NB4 (cell line): ENCODE measurements around the gene DHX30.

Experiments used
- DNase-seq: peaks from one replicate; pipeline ENCODE4 v3.0.0; 2010; ENCODE audit warnings: low read depth
- H3K4me3 ChIP-seq: one replicate; pipeline ENCODE4 v1.5.1; 2011; ENCODE audit warnings: mild to moderate bottlenecking, low read depth, low read length, moderate library complexity
- MAX ChIP-seq: IDR thresholded peaks from 2 replicates; pipeline ENCODE4 v1.6.1; 2011; ENCODE audit warnings: low read depth, low read length
- MYC ChIP-seq: IDR thresholded peaks from 2 replicates; pipeline ENCODE4 v1.6.1; 2011; ENCODE audit warnings: low read depth, low read length
- POLR2A ChIP-seq: IDR thresholded peaks from 2 replicates; pipeline ENCODE4 v1.6.1; 2011; ENCODE audit warnings: mild to moderate bottlenecking; ENCODE audit not compliant: insufficient read length; ENCODE audit errors: extremely low read depth
- TF ChIP-seq, protein P1 (sequence below): IDR thresholded peaks from one replicate; pipeline ENCODE4 v1.5.1; 2012; ENCODE audit warnings: low read depth, low read length

Gene DHX30

DNA sequence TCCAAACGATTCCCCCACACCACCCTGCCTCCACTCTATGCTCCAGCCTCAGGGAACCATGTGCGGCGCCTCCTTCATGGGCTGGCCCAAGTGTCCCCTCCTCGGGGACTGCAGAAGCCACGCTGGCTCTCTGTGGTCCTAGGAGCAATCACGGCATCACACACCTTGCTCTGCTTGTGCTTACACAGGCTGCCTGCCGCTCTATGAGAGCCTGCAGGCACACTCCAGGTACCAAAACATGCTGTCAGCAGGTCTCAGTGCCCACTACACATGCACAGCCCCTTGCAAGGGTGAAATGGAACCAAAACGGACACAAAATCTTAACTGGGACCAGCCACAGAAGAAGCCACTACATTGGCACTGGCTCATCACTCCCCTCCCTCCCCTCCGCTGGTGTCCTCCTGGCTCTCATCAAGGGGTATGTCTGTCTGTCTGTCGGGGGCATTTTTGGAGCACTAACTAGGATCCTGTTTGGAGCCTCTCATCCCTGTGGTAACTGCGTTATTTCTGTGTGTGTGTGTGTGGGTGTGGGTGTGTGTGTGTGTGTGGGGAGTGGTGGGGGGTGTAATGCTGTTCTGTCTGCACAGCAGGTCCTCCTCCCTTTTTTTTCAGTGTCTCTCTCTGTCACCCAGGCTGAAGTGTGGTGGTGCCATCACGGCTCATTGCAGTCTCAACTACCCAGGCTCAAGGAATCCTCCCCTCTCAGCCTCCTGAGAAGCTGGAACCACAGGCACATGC, 60.6 kb downstream of the DHX30 start:
- TF ChIP-seq, protein P1, sequence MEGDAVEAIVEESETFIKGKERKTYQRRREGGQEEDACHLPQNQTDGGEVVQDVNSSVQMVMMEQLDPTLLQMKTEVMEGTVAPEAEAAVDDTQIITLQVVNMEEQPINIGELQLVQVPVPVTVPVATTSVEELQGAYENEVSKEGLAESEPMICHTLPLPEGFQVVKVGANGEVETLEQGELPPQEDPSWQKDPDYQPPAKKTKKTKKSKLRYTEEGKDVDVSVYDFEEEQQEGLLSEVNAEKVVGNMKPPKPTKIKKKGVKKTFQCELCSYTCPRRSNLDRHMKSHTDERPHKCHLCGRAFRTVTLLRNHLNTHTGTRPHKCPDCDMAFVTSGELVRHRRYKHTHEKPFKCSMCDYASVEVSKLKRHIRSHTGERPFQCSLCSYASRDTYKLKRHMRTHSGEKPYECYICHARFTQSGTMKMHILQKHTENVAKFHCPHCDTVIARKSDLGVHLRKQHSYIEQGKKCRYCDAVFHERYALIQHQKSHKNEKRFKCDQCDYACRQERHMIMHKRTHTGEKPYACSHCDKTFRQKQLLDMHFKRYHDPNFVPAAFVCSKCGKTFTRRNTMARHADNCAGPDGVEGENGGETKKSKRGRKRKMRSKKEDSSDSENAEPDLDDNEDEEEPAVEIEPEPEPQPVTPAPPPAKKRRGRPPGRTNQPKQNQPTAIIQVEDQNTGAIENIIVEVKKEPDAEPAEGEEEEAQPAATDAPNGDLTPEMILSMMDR, result no peak
- no peak for TF ChIP-seq MAX
- TF ChIP-seq MYC, result no peak
- TF ChIP-seq POLR2A, result no peak
- DNase-seq, result no peak
- no peak overlapping the region for H3K4me3 ChIP-seq

GRCh38 chr3:47865192-47865591, 62.3 kb downstream of the DHX30 start:
- no peak overlapping the region for H3K4me3 ChIP-seq
- DNase-seq, result no peak
- TF ChIP-seq MYC, result no peak

DNA sequence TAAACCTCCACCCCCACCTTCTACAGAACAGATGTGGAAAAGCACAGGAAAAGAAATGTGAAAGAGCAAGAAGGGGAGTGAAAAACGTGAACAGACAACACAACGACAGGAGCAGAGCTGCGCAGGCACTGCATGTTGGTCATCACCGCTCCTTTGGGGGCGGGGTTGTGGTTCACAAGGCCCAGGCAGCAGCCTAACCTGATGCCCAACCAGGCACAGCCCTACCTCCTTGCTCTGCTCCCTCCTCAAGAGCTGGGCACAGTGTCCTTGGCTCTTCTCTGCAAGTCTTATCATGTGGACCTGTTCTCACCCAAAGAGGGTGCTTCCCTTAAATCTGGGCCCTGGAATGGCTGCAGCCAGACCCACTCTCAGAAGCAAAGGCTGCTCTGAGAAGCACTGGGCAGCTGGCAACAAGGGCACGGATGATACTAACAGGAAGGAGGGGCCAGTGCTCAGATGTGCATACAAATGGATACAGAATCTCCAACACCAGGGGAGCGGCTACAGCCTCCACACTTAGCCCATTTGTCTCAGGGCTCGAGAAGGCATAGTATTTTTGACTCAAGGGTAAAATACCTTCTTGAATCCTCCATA, 64.6 kb downstream of the DHX30 start:
- no peak overlapping the region for H3K4me3 ChIP-seq
- no peak for DNase-seq
- TF ChIP-seq, protein P1, result no peak
- no peak for TF ChIP-seq MYC

GRCh38 chr3:47868306-47868705, 65.4 kb downstream of the DHX30 start:
- DNase-seq, result no peak
- no peak overlapping the region for H3K4me3 ChIP-seq
- TF ChIP-seq POLR2A (no peak), MYC (no peak), MAX (no peak)
- TF ChIP-seq, protein P1, result no peak

DNA sequence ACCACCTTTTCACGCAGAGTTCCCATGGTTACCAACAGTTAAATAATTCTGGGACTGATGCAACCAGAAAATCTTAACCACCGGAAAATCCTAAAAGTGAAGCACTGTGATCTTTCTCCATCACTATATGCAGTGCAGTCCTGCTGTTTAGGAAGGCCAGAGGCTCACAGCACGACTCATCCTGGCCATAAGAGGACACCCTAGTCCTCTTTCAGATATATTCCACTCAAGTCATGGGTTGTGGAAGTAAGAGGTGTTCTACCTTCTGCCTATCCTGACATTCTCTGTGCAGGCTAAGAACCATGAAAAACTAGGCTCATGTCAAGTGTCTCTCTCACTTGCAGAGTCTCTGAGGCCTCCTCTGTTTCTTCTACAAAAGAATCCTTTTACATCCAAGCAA, 67.2 kb downstream of the DHX30 start:
- no peak for DNase-seq
- no peak overlapping the region for H3K4me3 ChIP-seq
- TF ChIP-seq POLR2A (no peak), MYC (no peak), MAX (no peak)
- TF ChIP-seq, protein P1, result no peak

GRCh38 chr3:47870702-47871260, 67.8 kb downstream of the DHX30 start:
- TF ChIP-seq MYC (no peak), MAX (no peak), POLR2A (no peak)
- no peak overlapping the region for H3K4me3 ChIP-seq
- DNase-seq, result no peak

DNA sequence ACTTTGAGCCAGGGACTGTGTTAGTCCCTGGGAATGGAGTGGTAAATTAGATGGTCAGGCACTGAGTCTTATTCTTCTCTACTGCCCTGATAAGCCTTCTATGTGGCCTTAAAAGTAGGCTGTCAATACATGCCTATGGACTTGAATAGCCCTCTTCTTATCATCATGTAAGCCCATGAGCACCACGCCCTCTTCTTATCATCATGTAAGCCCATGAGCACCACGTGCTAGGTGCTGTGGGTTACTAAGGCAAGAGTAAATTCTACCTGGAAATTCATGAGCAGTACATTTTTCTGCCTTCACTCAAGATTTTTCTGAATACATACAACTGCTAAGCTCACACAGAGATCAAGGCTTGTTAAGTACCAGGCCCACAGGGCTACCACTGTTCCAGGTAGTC, 68.5 kb downstream of the DHX30 start:
- TF ChIP-seq MYC, result no peak
- TF ChIP-seq MAX, result no peak
- TF ChIP-seq, protein P1, result no peak
- TF ChIP-seq POLR2A, result no peak
- DNase-seq, result no peak
- no peak overlapping the region for H3K4me3 ChIP-seq
